ENCODE measurements around the gene EFNA5. TPM values are rescaled to one million over a fixed set of nuclear protein-coding genes. Genes with fewer than 3 reads are reported as not detected.

The EFNA5 gene
- total RNA-seq, 1 experiment from 2014 or later: 0.22 TPM

DNA sequence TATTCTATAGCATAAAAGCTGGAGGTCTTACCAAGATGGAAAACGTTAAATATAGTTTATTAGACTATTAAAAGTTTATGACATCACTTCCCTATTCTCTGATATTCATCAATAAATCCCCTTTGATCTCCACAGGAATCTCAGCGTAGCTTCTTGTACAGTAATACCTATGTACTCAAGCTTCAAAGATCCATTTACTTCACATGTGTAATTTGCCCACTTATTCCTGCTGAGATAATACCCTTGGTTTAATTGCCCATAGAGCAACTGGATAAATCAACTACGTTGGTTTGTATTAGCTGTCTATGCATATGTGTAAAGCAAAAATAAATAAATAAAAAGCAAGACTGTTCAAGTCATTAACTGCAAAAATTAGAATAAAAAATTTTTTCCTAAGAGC lies 219.7 kb downstream of the EFNA5 start:
- Histone ChIP-seq H3K27ac (ENCODE audit: low read depth, low read length) (no peak overlapping the region), H2AFZ (ENCODE audit: low read depth, low read length, poor library complexity, severe bottlenecking) (no peak overlapping the region), H4K20me1 (ENCODE audit: insufficient read depth) (no peaks in the 10 kb centered on the region), H3K9me3 (ENCODE audit: control insufficient read depth in 1 of 2, insufficient read depth in 1 of 2, low read depth in 1 of 2, low read length in 2 of 2) (no peaks in the 10 kb centered on the region), H3K36me3 (ENCODE audit: control insufficient read depth in 1 of 2, insufficient read depth in 2 of 2, low read length in 2 of 2) (no peaks in the 10 kb centered on the region), H3K4me2 (ENCODE audit: low read length) (no peak overlapping the region), H3K4me3 (replicated peaks in 1 of 2; ENCODE audit: low read depth in 1 of 2, low read length in 2 of 2) (no peak overlapping the region), H3K9ac (ENCODE audit: low read length) (no peak overlapping the region), H3K4me1 (ENCODE audit: control insufficient read depth in 1 of 2, insufficient read depth in 2 of 2, low read length in 2 of 2) (peaks cover 0 to 11% of the 10 kb centered on the region in 2 experiments; a peak in 2 of 4 replicates), H3K27me3 (ENCODE audit: insufficient read depth, low read length) (no peaks in the 10 kb centered on the region), H3K79me2 (ENCODE audit: insufficient read depth, low read length) (no peaks in the 10 kb centered on the region), H3K9me2 (ENCODE audit: insufficient read depth) (no peaks in the 10 kb centered on the region)
- DNase-seq (ENCODE audit: low read depth, low spot score) (no peak), ATAC-seq (no peak)
- CTCF ChIA-PET: no interaction called here
- POLR2A ChIA-PET: no interaction called here
- RAD21 ChIA-PET (ENCODE audit: low non-redundant PET in 1 of 2, low total read pairs in 2 of 2, uncharacterized antibody in 2 of 2, unreplicated experiment in 2 of 2): no interaction called here
- BruUV-seq (replicated peaks): no TSS peak
- intact Hi-C loops (cut with micrococcal nuclease): no loop called here
- TF ChIP-seq FOSL1 (IDR thresholded peaks at IDR 0.05; ENCODE audit: low read depth) (no peak), RAD21 (IDR thresholded peaks at IDR 0.05; ENCODE audit: low read depth) (no peak), POLR2A (IDR thresholded peaks at IDR 0.05; ENCODE audit: borderline replicate concordance, extremely low read depth, insufficient read depth, insufficient read length) (no peak), YY1 (IDR thresholded peaks at IDR 0.05; ENCODE audit: extremely low read depth, insufficient replicate concordance, low read depth, low read length) (no peak), EZH2phosphoT487 (IDR thresholded peaks at IDR 0.05; ENCODE audit: borderline replicate concordance) (no peak), POLR2AphosphoS5 (IDR thresholded peaks at IDR 0.05; ENCODE audit: low read depth, low read length) (no peak), CEBPB (IDR thresholded peaks at IDR 0.05; ENCODE audit: low read depth) (no peak), CBX3 (IDR thresholded peaks at IDR 0.05; ENCODE audit: low read depth) (no peak), ELF1 (IDR thresholded peaks at IDR 0.05; ENCODE audit: borderline replicate concordance, low read depth) (no peak), EGR1 (IDR thresholded peaks at IDR 0.05; ENCODE audit: low read depth) (no peak), SIN3A (IDR thresholded peaks at IDR 0.05; ENCODE audit: low read depth) (no peak), EZH2 (IDR thresholded peaks at IDR 0.05) (no peak), ZNF274 (IDR thresholded peaks at IDR 0.05; ENCODE audit: low read depth, low read length) (no peak), SRF (IDR thresholded peaks at IDR 0.05; ENCODE audit: low read depth) (no peak), ZFX (IDR thresholded peaks at IDR 0.05) (no peak), CTCF (IDR thresholded peaks at IDR 0.05 in 2 of 3, conservative IDR thresholded peaks at IDR 0.05 in 1 of 3; ENCODE audit: borderline replicate concordance in 1 of 3, insufficient read depth in 1 of 3, low read depth in 2 of 3, low read length in 2 of 3) (no peak)
- TF ChIP-seq, protein P1, sequence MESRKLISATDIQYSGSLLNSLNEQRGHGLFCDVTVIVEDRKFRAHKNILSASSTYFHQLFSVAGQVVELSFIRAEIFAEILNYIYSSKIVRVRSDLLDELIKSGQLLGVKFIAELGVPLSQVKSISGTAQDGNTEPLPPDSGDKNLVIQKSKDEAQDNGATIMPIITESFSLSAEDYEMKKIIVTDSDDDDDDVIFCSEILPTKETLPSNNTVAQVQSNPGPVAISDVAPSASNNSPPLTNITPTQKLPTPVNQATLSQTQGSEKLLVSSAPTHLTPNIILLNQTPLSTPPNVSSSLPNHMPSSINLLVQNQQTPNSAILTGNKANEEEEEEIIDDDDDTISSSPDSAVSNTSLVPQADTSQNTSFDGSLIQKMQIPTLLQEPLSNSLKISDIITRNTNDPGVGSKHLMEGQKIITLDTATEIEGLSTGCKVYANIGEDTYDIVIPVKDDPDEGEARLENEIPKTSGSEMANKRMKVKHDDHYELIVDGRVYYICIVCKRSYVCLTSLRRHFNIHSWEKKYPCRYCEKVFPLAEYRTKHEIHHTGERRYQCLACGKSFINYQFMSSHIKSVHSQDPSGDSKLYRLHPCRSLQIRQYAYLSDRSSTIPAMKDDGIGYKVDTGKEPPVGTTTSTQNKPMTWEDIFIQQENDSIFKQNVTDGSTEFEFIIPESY (IDR thresholded peaks at IDR 0.05; ENCODE audit: extremely low read depth, insufficient replicate concordance, low read length): no peak
- TF ChIP-seq, protein P2, sequence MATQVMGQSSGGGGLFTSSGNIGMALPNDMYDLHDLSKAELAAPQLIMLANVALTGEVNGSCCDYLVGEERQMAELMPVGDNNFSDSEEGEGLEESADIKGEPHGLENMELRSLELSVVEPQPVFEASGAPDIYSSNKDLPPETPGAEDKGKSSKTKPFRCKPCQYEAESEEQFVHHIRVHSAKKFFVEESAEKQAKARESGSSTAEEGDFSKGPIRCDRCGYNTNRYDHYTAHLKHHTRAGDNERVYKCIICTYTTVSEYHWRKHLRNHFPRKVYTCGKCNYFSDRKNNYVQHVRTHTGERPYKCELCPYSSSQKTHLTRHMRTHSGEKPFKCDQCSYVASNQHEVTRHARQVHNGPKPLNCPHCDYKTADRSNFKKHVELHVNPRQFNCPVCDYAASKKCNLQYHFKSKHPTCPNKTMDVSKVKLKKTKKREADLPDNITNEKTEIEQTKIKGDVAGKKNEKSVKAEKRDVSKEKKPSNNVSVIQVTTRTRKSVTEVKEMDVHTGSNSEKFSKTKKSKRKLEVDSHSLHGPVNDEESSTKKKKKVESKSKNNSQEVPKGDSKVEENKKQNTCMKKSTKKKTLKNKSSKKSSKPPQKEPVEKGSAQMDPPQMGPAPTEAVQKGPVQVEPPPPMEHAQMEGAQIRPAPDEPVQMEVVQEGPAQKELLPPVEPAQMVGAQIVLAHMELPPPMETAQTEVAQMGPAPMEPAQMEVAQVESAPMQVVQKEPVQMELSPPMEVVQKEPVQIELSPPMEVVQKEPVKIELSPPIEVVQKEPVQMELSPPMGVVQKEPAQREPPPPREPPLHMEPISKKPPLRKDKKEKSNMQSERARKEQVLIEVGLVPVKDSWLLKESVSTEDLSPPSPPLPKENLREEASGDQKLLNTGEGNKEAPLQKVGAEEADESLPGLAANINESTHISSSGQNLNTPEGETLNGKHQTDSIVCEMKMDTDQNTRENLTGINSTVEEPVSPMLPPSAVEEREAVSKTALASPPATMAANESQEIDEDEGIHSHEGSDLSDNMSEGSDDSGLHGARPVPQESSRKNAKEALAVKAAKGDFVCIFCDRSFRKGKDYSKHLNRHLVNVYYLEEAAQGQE (IDR thresholded peaks at IDR 0.05; ENCODE audit: low read depth): no peak
- TF ChIP-seq, protein P3, sequence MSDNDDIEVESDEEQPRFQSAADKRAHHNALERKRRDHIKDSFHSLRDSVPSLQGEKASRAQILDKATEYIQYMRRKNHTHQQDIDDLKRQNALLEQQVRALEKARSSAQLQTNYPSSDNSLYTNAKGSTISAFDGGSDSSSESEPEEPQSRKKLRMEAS (IDR thresholded peaks at IDR 0.05): no peak
